ENCODE results near the gene EIF6. TPM values are rescaled to one million over a fixed set of nuclear protein-coding genes. Genes with fewer than 3 reads are reported as not detected.

The EIF6 gene
- total and polyA plus RNA-seq, 2 of the 8 experiments (the other 6 are each of a cell fraction or from before 2014, with no cell fraction given): 184 to 319 TPM

DNA sequence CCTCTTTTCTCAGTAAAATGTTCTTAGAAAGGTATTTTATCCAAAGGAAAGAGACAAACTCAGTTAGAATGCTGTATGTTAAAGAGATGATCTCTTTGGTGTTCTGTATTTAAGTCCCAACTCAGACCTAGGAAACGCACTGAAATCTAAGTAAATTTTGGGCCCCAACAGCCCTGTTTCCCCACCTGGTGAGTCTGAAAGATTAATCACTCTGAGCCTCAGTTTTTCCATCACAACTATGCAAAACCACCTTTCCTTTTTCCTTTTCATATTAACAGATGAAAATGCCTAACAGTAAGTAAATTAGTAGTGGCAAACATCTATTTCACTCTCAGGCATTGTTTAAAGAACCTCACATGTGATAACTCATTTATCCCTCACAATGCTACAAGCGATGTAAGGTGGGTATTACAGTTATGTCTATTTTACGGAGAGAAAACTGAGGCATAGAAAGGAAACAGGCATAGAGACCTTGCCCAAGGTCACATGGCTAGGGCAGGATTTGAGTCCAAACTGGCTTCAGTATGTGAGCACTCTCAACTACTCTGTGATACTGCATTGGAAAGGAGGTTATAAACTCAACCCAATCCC is 43.6 kb upstream of the EIF6 start (continued):
- no peak for TF ChIP-seq ZNF274 (IDR thresholded peaks at IDR 0.05; ENCODE audit: borderline replicate concordance, extremely low read depth, low read length)
- TF ChIP-seq SAP30 (IDR thresholded peaks at IDR 0.05; ENCODE audit: insufficient read depth, insufficient replicate concordance, low read length): no peak

Measured in H1 (cell line).